GM12873 (cell line): ENCODE data around the gene WNT8B.

Experiments used
- CTCF ChIP-seq: IDR thresholded peaks from 2 replicates; pipeline ENCODE4 v1.5.1; 2012; ENCODE audit warnings: low read depth, mild to moderate bottlenecking, moderate library complexity, low read length, control low read depth; ENCODE audit not compliant: insufficient read depth; ENCODE audit errors: missing control alignments

Gene WNT8B

DNA sequence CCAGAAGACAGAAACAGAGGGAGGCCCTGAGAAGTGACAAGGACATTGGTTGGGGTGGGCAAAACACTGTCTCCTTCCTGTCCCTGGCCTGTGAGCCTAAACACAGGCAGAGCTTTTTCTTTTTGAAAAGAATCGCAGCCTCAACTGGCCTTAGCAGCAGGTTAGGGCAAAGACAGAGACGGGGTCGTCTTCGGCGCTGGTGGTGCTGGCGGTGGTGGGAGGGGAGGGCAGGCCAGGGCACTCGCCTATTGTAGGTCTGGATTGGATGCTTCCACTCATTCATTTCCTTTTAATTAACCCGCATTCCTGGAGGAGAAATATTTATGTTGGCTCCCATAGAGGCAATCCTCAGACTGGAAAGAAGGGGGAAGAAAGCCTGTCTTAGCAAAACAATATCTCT, 22.6 kb downstream of the WNT8B start:
- no peak for TF ChIP-seq CTCF

- TF ChIP-seq CTCF: no peak
Measured at GRCh38 chr10:100485801-100486495, 23.1 kb downstream of the WNT8B start.

- TF ChIP-seq CTCF: no peak
Measured at GRCh38 chr10:100487529-100487928, 24.7 kb downstream of the WNT8B start.

DNA sequence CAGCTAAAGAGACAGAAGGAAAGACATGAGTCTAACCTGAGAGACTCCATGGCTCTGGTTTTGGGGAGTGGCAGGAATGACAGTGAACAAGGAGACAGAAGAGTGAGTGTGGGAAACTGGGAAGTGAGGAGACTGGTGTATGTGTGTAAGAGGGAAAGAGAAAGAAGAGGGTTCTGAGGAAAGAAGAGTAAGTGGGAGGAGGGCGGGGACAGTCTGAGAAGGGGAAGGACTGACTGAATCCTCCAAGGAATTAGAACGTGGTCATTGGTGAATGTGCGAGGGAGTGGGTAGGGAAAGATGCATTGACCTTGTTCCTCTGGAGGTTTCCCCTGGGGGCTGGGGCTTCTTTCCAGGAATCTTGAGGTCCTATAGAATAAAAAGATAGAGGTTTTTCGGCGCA, 26.6 kb downstream of the WNT8B start:
- TF ChIP-seq CTCF: no peak

DNA sequence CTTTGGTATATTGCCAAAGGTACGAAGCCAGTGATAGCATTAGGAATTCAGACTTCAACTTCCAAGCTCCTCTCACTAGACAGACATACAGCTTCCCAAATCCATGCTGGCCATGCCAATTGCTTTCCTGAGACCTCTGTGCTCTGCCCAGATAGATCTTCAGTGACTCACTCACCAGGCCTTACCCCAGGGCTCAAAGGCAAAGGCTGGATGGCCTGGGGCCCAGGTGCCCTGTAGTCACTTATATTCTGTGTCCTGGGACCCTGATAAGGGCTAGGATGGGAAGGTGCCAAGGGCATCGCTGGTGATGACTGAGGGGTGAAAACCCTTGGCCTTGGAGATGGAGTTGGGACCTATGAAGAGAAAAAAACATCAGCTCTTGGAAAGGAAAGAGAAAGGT, 27.7 kb downstream of the WNT8B start:
- no peak for TF ChIP-seq CTCF

DNA sequence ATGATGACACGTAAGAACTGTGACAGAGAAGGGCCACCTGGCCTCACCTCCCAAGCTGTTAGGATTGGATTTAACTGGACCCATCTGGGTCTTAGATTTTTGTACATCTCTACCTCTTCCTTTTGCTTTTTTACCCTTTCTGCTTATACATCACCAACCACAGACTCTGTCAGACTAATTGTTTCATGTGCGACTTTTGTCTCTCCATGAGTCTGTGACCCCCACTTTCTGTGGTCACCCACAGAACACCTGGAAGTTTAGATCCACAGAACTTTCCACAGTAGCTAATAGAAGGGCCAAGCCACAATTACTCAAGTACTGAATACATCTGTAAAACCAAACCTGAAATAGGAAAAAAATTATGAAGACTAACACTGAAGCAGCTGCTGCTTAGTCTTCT, 33.8 kb downstream of the WNT8B start:
- TF ChIP-seq CTCF: no peak

- TF ChIP-seq CTCF: no peak
Measured at GRCh38 chr10:100498059-100498458, 35.2 kb downstream of the WNT8B start.

GRCh38 chr10:100501423-100501822, 38.6 kb downstream of the WNT8B start:
- no peak for TF ChIP-seq CTCF
